ENCODE measurements around the gene CELSR2. TPM values are rescaled to one million over a fixed set of nuclear protein-coding genes. Genes with fewer than 3 reads are reported as not detected.

Gene CELSR2
- total RNA-seq, 1 experiment from 2014 or later, result 17.1 TPM

GRCh38 chr1:109213345-109213823, 36.0 kb upstream of the CELSR2 start:
- H3K9me3 ChIP-seq (ENCODE audit: control insufficient read depth in 1 of 2, insufficient read depth in 1 of 2, low read depth in 1 of 2, low read length in 2 of 2), result no peaks in the 10 kb centered on the region
- H3K79me2 ChIP-seq (ENCODE audit: insufficient read depth, low read length), result peaks cover 44% of the 10 kb centered on the region
- H2AFZ ChIP-seq (ENCODE audit: low read depth, low read length, poor library complexity, severe bottlenecking), result peak overlapping the region; percentile 47
- ATAC-seq (no peak), DNase-seq (ENCODE audit: low read depth, low spot score) (no peak)
- BruUV-seq (replicated peaks), result no TSS peak
- intact Hi-C loops (cut with micrococcal nuclease), result no loop called here
- H3K9ac ChIP-seq (ENCODE audit: low read length), result peak overlapping the region; percentile 6; the same call in 1 of the 2 replicates
- TF ChIP-seq EGR1 (IDR thresholded peaks at IDR 0.05; ENCODE audit: low read depth), result peak; percentile 68; the same call in 1 of the 2 replicates
- TF ChIP-seq YY1 (IDR thresholded peaks at IDR 0.05; ENCODE audit: extremely low read depth, insufficient replicate concordance, low read depth, low read length), result no peak
- no peak for TF ChIP-seq CBX3 (IDR thresholded peaks at IDR 0.05; ENCODE audit: low read depth)
- CTCF ChIA-PET, result interaction anchor here (0.7 to 4.2 kb wide), 3 partner anchors 12 to 26 kb away, joined by 3 to 22 read pairs (median 12); no protein-coding TSS in a partner anchor
- no peaks in the 10 kb centered on the region for H3K27me3 ChIP-seq (ENCODE audit: insufficient read depth, low read length)
- H3K4me2 ChIP-seq (ENCODE audit: low read length), result peak overlapping the region; percentile 88
- no peaks in the 10 kb centered on the region for H3K9me2 ChIP-seq (ENCODE audit: insufficient read depth)
- H4K20me1 ChIP-seq (ENCODE audit: insufficient read depth), result peaks cover 3% of the 10 kb centered on the region; the same call in 1 of the 2 replicates
- H3K27ac ChIP-seq (ENCODE audit: low read depth, low read length), result peak overlapping the region; percentile 25; the same call in 1 of the 2 replicates
- peak overlapping the region; percentile 88 to 96 for H3K4me3 ChIP-seq (replicated peaks in 1 of 2; ENCODE audit: low read depth in 1 of 2, low read length in 2 of 2)
- RAD21 ChIA-PET (ENCODE audit: low non-redundant PET in 1 of 2, low total read pairs in 2 of 2, uncharacterized antibody in 2 of 2, unreplicated experiment in 2 of 2), result no interaction called here
- peaks cover 9 to 29% of the 10 kb centered on the region in 2 experiments for H3K4me1 ChIP-seq (ENCODE audit: control insufficient read depth in 1 of 2, insufficient read depth in 2 of 2, low read length in 2 of 2)
- H3K36me3 ChIP-seq (ENCODE audit: control insufficient read depth in 1 of 2, insufficient read depth in 2 of 2, low read length in 2 of 2), result peaks cover 3 to 13% of the 10 kb centered on the region in 2 experiments; a peak in 1 of 4 replicates
- POLR2A ChIA-PET, result interaction anchor here (0.6 to 2.5 kb wide), 3 partner anchors 10 to 113 kb away, joined by 5 to 10 read pairs (median 6); no protein-coding TSS in a partner anchor

- Histone ChIP-seq H3K9me2 (ENCODE audit: insufficient read depth) (no peaks in the 10 kb centered on the region), H3K36me3 (ENCODE audit: control insufficient read depth in 1 of 2, insufficient read depth in 2 of 2, low read length in 2 of 2) (peaks cover 3 to 13% of the 10 kb centered on the region in 2 experiments; a peak in 1 of 4 replicates), H3K4me3 (replicated peaks in 1 of 2; ENCODE audit: low read depth in 1 of 2, low read length in 2 of 2) (peak within 1 kb of the TSS; percentile 88 to 96), H3K27ac (ENCODE audit: low read depth, low read length) (peak within 1 kb of the TSS; percentile 72), H3K79me2 (ENCODE audit: insufficient read depth, low read length) (peaks cover 50% of the 10 kb centered on the region), H3K9ac (ENCODE audit: low read length) (peak within 1 kb of the TSS; percentile 82), H2AFZ (ENCODE audit: low read depth, low read length, poor library complexity, severe bottlenecking) (peak within 1 kb of the TSS; percentile 47), H4K20me1 (ENCODE audit: insufficient read depth) (peaks cover 3% of the 10 kb centered on the region; the same call in 1 of the 2 replicates), H3K4me2 (ENCODE audit: low read length) (peak within 1 kb of the TSS; percentile 88), H3K9me3 (ENCODE audit: control insufficient read depth in 1 of 2, insufficient read depth in 1 of 2, low read depth in 1 of 2, low read length in 2 of 2) (no peaks in the 10 kb centered on the region), H3K4me1 (ENCODE audit: control insufficient read depth in 1 of 2, insufficient read depth in 2 of 2, low read length in 2 of 2) (peaks cover 9 to 31% of the 10 kb centered on the region in 2 experiments), H3K27me3 (ENCODE audit: insufficient read depth, low read length) (no peaks in the 10 kb centered on the region)
- peak; percentile 57 for DNase-seq (ENCODE audit: low read depth, low spot score)
- CTCF ChIA-PET, result interaction anchor here (1.2 to 4.2 kb wide), 3 partner anchors 12 to 114 kb away, joined by 3 to 22 read pairs (median 12); no protein-coding TSS in a partner anchor
- ATAC-seq, result peak; percentile 93
- TSS peak; percentile 96 for BruUV-seq (replicated peaks)
- TF ChIP-seq ELF1 (IDR thresholded peaks at IDR 0.05; ENCODE audit: borderline replicate concordance, low read depth), result peak; percentile 46; the same call in 1 of the 2 replicates
- peak; percentile 58 for TF ChIP-seq SIN3A (IDR thresholded peaks at IDR 0.05; ENCODE audit: low read depth)
- TF ChIP-seq ATF3 (IDR thresholded peaks at IDR 0.05), result no peak
- TF ChIP-seq TCF7L2 (IDR thresholded peaks at IDR 0.05; ENCODE audit: borderline replicate concordance, extremely low read depth, insufficient read depth, insufficient read length), result peak; percentile 78
- no peak for TF ChIP-seq YY1 (IDR thresholded peaks at IDR 0.05; ENCODE audit: extremely low read depth, insufficient replicate concordance, low read depth, low read length)
- TF ChIP-seq MAX (IDR thresholded peaks at IDR 0.05), result peak; percentile 74; the same call in 1 of the 2 replicates
- no peak for TF ChIP-seq CEBPB (IDR thresholded peaks at IDR 0.05; ENCODE audit: low read depth)
- TF ChIP-seq ZFX (IDR thresholded peaks at IDR 0.05), result no peak; the same call in 1 of the 2 replicates
- peak; percentile 94 for TF ChIP-seq POLR2AphosphoS5 (IDR thresholded peaks at IDR 0.05; ENCODE audit: low read depth, low read length)
- POLR2A ChIA-PET, result interaction anchor here (0.6 to 2.5 kb wide), 6 partner anchors 8 to 114 kb away, joined by 3 to 10 read pairs (median 5); no protein-coding TSS in a partner anchor
- RAD21 ChIA-PET (ENCODE audit: low non-redundant PET in 1 of 2, low total read pairs in 2 of 2, uncharacterized antibody in 2 of 2, unreplicated experiment in 2 of 2), result no interaction called here
- intact Hi-C loops (cut with micrococcal nuclease), result no loop called here
Measured at GRCh38 chr1:109213824-109214693, 35.3 kb upstream of the CELSR2 start, which contains the start of gene SARS1. Gene SARS1 (plus strand): TSS chr1:109213918. CDS start chr1:109213993, 75 bp downstream.
